Myocyte (in vitro differentiated cells): Measurements from ENCODE around the gene APRT. TPM values are rescaled to one million over a fixed set of nuclear protein-coding genes. Genes with fewer than 3 reads are reported as not detected.
"Not testable (repeated sequence)": the region's sequence is repeated elsewhere in the genome, so short reads cannot be mapped to it uniquely, and the experiment has no call there.

Source experiments
- DNase-seq: peaks from one replicate; pipeline ENCODE4 v3.0.0-alpha.2; 2012; ENCODE audit warnings: low read depth
- total RNA-seq: library from RNA; depleted of rRNA; stranded (reverse); fragments of >200 nt; gene quantifications from 2 replicates; pipeline ENCODE4 v1.2.3, GENCODE V29; 2014

The APRT gene
- total RNA-seq, 1 donor from 2014 or later = 89.3 TPM

- no peak for DNase-seq
These were observed 35.9 kb downstream of the APRT start for GRCh38 chr16:88775825-88776224.

DNA sequence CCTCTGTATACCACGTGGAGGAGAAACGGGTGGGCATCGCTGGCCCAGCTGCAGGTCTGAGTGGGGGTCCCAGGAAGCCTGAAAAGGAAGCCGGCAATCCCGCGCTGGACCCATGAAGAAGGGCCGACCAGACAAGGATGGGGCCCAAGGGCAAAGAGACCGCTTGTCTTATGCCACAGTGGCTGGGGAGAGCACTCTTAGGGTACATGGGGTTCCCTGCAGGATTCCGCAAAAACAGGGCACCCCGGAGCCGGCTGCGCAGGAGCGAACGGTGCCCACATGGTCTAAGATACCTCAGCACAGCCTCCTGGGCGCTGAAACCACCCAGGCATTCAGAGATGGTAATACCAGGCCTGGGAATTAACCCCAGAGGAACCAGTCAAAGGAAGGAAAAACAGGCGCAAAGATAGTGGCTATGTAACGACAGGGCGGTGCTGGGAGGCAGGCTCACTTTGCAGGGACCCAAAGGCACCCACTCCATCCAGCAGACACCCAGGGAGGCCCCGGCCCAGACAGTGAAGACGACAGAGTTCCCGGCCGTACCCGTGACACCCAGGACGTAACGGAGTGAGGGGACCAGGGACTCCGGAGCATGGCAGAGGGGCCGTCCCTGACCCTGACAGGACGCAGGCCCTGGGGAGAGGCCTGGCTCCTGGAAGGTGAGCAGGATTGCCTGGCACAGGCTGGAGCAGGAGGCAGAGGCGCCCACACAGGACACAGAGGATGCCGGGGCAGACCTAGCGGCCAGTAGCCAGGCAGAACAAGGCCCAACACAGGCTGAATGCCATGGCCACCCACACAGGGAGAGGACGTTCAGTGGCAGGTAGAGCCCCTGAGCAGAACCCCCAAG, 37.0 kb downstream of the APRT start:
- DNase-seq = no peak

- peak; percentile 94 for DNase-seq
These were observed 37.9 kb downstream of the APRT start for GRCh38 chr16:88773812-88774291.

GRCh38 chr16:88772871-88773811, 38.6 kb downstream of the APRT start:
- peak; percentile 98 for DNase-seq

GRCh38 chr16:88771781-88772180, 39.9 kb downstream of the APRT start:
- DNase-seq = not testable (repeated sequence)

GRCh38 chr16:88771294-88771772, 40.4 kb downstream of the APRT start:
- no peak for DNase-seq

- peak; percentile 96 for DNase-seq
These were observed 41.1 kb downstream of the APRT start for GRCh38 chr16:88770461-88771293.

GRCh38 chr16:88769617-88770460, 41.9 kb downstream of the APRT start:
- peak; percentile 54 for DNase-seq

DNA sequence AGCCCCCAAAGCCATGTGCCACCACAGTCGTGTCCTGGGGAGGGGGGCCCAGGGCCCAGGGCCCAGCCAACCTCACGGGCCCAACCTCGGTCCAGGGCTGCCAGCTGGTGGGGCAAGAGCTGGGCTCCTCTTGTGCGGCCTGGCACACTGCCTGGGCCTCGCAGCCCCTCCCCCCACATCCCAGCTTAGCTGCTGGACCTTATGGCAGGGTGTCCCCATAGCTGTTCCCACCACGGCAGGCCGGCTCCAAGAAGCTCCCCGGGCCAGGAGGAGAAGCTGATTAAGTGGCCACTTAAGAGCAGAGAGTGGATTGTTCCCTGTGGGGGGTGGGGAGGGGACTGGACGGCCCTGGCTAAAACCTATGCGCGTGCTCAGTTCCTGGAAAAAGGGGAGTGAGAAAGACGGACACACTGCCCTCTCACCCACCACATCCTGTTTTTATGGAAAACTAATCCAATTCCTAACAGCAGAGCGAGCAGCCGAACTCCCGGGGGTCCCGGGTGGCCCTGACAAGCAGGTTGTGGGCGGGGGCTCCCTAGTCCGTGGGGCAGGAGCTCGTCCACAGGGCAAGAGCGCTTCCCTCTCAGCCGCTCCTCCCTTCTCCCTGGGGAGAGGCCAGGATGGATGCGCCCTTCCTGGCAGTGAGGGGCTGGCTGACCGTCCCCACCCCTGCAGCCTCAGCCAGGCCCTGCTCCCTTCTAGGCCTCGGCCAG, 43.5 kb downstream of the APRT start:
- peak; percentile 88 for DNase-seq

DNA sequence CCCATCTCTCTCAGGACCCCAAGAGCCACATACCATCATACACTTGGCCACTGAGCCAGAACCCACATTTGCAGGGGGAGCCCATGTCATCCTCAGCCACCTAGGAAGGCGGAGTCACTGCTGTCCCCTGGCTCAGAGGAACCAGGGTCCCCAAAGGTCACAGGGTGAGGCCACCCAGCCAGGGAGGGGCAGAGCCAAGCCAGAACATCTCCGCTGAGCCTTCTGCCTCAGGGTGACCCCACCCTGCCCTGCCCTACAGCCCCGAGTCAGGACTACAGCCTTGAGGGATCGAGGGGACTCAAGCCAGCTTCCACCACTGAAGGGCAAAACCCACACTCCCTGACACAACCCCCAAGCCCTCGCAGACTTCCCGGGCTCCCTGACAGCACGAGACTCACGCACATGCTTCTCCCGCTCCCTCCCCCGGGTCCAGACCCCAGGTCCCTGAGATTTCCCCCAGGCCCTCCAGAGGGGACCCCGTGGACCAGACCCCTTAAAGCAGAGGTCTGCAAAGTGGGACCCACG, 44.1 kb downstream of the APRT start:
- no peak for DNase-seq

- no peak for DNase-seq
These were observed 44.8 kb downstream of the APRT start for GRCh38 chr16:88766975-88767374.

- no peak for DNase-seq
These were observed 46.8 kb downstream of the APRT start for GRCh38 chr16:88764913-88765349.

- DNase-seq = no peak
These were observed 47.6 kb downstream of the APRT start for GRCh38 chr16:88764080-88764479.

GRCh38 chr16:88763502-88764053, 48.1 kb downstream of the APRT start:
- no peak for DNase-seq

DNA sequence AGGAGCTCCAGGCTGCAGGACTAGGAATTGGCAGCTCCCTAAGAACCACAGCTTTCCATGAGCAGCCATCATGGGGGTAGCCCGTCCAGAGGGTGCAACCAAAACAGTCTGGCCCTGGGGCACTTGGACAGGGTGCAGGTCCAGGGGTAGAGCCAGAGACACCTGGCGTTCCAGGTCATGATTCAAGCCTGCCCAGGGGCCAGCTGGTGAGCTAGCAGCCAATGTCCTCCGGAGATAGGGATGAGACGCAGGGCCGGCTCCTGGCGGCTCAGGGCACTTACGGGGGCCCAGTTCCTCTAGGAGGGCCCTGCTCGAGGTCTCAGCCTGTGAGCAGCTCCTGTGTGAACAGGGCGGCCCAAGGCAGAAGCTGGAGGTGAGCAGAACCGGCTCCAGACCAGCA, 48.8 kb downstream of the APRT start:
- no peak for DNase-seq

DNA sequence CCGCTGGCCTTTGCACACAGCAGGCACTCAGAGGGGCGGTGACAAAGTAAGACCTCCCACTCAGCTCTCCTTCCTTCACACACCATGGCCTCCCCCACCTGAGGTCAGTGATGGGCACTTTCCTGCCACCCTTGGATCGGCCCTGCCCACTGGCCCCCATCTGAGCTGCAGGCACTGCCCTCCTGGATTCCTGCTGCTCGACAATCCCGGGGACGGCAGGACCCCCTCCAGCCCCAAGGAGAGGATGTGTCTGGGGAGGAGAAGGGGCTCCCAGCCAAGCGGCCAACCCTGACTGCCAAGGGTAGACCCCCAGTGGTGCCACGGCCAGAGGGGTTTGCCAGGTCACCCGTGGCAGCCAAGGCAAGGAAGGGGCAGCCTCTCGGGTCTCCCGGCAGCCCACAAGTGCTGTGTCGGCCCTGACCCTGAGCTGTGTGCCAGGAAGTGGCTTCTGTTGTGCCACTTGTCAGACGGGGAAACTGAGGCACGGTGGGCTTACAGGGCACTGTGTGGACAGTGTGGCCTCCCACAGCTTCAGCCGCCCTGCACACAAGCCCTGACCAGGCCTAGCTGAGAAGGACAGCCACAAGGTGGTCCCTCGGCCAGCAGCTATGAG, 49.4 kb downstream of the APRT start:
- DNase-seq = no peak

- DNase-seq = no peak
These were observed 49.9 kb downstream of the APRT start for GRCh38 chr16:88761830-88762229.

- no peak for DNase-seq
These were observed 50.6 kb downstream of the APRT start for GRCh38 chr16:88761143-88761534.
